Mucosa of gallbladder (tissue), 1 donor: ENCODE data around the gene UBAP2L. TPM values are rescaled to one million over a fixed set of nuclear protein-coding genes. Genes with fewer than 3 reads are reported as not detected.
A peak's percentile ranks its signal among the peaks of the same experiment; 100 is the strongest.

ENCODE experiments used
- DNase-seq: peaks from one replicate; pipeline ENCODE4 v3.0.0-alpha.2; 2020; ENCODE audit warnings: low spot score
- total RNA-seq: library from RNA; stranded (reverse); gene quantifications from one replicate; pipeline ENCODE4 v1.2.1, GENCODE V29; 2021
- donor health status: DM: no; HTN: no; CAD: no.

UBAP2L gene, protein sequence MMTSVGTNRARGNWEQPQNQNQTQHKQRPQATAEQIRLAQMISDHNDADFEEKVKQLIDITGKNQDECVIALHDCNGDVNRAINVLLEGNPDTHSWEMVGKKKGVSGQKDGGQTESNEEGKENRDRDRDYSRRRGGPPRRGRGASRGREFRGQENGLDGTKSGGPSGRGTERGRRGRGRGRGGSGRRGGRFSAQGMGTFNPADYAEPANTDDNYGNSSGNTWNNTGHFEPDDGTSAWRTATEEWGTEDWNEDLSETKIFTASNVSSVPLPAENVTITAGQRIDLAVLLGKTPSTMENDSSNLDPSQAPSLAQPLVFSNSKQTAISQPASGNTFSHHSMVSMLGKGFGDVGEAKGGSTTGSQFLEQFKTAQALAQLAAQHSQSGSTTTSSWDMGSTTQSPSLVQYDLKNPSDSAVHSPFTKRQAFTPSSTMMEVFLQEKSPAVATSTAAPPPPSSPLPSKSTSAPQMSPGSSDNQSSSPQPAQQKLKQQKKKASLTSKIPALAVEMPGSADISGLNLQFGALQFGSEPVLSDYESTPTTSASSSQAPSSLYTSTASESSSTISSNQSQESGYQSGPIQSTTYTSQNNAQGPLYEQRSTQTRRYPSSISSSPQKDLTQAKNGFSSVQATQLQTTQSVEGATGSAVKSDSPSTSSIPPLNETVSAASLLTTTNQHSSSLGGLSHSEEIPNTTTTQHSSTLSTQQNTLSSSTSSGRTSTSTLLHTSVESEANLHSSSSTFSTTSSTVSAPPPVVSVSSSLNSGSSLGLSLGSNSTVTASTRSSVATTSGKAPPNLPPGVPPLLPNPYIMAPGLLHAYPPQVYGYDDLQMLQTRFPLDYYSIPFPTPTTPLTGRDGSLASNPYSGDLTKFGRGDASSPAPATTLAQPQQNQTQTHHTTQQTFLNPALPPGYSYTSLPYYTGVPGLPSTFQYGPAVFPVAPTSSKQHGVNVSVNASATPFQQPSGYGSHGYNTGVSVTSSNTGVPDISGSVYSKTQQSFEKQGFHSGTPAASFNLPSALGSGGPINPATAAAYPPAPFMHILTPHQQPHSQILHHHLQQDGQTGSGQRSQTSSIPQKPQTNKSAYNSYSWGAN
- 118 TPM for total RNA-seq

DNA sequence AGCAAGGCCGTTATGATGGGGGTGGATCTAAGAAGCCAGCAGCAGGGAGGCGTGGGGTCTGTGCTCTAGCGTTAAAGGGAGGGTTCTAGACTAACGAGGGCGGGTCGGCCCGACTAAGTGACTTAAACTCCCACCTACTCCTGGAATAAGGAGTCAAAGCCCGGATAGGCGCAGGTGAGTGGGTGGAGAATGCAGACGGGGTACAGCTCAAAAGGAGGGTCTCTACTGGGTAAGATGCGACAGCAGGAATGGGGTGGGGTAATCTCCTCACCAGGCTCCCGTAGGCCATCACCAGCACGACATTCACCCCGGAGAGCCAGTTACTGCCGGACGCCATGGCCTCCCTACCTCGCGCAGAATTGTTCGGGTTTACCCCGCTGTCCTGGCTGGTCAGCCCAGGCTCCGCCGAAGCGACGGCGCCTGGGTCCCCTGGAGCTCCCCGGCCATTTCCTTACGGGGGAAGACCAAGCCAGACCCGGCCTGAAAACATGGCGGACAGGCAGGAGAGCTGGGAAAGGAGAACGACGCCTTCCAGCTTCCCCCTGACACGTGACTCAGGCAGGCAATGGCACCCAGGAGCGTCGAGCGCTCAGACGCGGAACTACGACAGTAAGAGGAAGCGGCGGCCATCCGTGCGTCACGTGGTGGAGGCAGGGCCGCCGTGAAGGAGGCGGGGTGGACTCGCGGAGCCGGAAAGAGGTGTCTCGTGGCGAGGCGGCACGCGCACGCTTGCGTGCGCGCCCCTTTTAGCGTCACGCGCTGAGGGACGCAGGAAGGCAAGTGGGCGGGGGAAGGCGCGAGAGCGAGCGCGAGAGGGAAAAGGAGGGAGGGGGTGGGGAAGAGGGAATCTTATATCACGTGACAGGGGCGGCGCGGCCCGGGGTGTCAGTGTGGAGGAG lies at the start of gene UBAP2L:
UBAP2L (plus strand) TSS at position 885 of the 899 bp plus-strand sequence. CDS start 4,169 bp downstream, outside the sequence.
- DNase-seq = peak; percentile 99

DNA sequence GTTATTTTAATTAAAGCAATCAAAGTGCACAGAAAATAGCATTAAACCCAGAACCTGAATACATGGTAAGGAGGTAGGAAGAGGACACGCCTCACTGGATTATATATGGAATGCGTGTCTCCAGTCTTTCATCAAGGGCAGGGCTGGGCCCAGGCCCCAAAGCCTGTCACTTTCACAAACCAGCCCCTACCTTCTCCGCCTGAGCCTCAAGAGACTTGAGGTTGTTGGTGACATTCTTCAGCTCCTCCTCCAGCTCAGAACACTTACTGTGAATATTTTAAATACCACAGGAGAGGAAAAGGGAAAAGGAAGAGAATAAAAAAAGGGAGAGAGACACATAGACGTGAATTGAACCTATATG lies 49.6 kb upstream of the UBAP2L start:
- DNase-seq = no peak

DNA sequence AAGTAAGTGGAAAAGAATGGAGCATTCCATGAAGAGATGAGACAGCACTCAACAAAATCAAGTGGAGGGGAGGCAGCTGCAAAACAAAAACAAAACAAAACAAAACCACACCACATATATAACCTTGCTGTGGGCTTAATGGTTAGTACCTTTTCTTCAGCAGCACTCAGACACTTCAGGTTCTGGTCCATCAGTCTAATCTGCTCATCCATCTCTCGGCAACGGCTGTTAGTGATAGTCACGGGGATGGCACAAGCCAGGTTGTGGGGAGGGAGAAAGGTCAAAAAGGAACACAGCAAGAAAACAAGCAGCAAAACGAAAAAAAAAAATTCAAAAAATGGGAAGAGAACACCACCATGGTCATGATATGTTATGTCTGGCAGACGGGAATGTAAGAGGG lies 48.9 kb upstream of the UBAP2L start:
- no peak for DNase-seq

DNA sequence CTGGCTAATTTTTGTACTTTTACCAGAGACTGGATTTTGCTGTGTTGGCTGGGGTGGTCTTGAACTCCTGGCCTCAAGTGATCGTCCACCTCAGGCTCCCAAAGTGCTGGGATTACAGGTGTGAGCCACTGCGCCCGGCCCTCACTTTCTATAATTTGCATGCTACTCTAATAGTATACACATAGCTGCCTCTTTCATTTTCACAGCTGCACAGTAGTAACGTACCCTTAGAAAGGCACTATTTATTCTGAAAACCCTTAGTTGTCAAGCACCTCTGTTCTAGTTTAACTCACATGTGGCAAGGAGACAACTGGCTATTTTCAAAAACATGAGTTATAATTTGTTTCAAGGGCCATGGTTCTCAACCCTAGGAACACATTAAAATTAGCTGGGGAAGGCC lies 46.1 kb upstream of the UBAP2L start:
- DNase-seq = no peak

DNA sequence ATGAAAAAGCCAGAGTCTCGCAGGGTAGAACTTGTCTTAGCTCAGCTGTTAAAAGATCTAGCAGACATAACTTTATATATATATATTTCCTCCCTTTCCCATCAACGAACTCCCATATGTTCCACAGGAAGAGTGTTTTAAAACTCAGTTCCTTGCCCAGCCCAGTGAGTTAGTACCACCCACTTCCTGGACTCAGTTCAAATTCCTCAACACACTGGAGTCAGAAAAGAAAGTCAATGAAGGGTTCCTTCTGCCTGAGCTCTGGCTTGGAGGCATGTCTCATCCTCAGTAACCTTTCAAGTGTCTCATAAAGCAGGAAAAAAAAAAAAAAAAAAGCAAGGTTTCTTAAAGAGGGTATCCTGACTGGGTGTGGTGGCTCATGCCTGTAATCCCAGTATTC lies 44.4 kb upstream of the UBAP2L start:
- DNase-seq = peak; percentile 38

DNA sequence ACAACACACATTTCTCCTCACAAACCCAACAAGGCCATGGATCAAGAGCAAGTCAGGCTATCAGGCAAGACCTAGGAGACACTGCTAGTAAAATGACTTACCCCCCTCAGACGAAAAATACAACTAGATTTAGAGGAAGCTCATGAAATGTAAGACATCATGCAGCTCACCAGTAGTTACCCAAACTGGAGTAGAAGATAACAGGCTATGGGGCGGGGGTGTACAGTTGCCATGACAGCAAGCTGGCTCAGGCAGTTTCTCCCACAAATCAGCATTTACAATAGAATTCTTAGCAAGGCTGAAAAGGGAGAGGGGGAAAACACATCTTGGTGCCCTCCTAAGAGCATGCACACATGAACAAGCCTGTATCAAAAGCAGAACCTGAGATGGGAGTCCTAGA lies 42.7 kb upstream of the UBAP2L start:
- no peak for DNase-seq

DNA sequence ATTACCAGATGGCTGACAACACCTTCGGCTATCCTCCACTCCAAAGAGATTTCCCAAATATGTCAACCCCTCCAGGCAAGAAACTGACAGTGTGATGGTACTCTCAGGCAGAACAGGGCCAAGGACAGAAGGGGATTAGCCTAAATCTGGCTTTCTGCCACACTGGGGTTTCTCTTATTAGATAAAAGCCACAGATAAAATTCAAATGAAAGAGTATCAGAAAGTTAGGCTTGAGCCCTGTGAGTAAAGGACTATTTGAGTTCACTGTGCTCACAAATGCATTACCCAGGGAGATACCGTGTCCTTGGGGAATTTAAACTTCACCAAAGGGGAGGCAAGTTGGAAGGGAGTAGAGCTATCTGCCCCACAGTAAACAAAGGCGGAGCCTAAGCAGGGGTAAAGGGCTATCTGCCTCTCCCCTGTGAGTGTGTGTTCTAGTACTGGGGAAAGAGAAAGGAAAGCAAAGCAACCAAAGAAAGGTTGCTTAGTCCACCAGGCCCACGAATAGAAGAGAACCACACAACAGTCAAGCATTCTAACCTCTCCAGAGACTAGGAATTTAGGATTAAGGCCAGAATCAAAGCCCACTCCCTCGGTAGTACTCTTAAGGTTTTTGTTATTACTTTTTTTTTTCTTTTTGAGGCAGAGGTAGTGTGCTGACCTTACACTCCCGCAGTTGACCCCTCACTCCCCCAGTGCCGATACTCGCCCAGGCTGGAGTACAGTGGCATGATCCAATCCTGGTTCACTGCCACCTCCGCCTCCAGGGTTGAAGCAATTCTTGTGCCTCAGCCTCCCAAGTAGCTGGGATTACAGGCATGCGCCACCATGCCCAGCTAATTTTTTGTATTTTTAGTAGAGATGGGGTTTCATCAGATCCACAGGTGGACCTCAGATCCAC lies 41.6 kb upstream of the UBAP2L start:
- DNase-seq = no peak

DNA sequence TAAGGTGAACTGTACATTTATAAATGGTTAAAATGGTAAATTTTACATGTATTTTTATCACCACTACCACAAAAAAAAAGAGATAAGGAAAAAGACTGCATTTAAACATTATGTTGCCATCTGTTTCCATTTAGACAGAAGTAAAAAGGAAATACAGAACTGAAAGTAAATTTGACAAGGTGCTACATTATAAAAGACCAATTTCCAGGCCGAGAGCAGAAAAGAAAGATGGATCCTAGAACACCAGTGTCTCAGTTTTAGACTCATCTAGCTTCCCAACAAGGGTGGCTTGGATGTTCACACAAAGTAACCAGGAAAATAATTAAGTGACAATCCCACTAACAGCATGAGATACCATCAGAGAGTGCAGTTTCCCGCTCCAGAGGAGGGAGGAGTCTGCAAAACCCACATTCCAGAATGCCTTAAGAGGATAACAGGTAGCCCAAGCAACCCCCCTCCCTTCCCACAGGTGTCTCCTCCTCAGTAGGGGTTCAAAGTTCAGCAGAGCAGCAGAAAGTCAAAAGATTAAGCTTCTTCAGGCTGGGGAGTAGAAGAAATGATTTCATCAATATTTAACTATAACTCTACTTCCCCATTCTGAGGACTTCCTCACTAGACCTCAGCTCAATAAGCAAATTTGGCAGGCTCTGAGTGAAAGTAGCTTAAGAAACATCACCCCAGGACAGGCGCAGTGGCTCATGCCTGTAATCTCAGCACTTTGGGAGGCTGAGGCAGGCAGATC lies 40.6 kb upstream of the UBAP2L start:
- DNase-seq = peak; percentile 59

DNA sequence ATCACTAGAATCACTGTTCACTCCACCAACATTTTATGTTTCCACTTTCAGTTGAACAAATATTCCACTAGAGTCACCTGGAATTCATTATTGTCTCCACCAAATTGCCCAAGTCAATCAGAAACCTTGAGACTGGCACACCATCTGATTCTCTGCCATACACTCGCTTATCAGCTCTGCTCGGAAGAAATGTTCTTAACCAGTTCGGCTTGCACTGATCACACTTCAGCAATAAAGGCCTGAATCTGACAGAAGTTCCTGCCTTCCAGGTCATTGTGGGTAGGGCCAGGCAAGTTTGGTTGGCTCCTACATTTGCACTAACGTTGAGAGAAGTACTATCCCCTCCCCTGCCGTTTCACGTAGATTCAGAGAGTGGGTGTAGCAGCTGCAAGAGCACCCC lies 38.8 kb upstream of the UBAP2L start:
- no peak for DNase-seq

DNA sequence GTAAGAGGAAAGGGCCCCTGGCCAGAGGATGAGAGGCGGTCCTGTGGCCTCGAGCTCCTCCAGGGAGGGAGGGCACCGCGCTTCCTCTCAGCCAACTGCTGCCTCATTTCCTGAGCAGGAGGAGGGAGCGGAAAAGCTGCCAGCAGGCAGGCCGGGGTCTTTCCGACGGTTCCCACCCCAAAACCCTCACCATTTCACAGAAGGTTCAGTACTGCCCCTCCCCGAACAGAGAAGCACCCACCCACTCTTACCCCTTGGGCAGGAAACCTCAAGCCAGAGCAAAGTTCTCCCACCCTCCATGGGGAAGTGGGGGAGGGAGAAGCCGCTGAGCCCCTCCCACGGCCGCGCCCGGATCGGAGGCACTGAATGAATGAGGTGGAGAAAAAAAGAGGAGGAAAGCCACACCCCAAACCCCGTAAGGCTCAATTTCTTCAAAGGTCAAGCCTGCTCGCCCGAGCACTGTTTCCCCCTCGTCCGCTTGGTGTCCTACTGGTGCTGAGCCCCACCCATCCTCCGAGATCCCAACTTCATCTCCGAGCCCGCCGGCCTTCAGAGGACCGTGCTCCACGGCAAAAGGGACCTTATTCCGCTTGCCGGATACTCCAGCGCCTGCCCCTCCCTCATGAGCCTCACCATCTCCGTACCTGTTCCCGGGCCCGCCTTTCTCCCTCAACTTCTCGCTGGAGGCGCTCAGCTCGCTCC lies 38.3 kb upstream of the UBAP2L start:
- DNase-seq = peak; percentile 64

DNA sequence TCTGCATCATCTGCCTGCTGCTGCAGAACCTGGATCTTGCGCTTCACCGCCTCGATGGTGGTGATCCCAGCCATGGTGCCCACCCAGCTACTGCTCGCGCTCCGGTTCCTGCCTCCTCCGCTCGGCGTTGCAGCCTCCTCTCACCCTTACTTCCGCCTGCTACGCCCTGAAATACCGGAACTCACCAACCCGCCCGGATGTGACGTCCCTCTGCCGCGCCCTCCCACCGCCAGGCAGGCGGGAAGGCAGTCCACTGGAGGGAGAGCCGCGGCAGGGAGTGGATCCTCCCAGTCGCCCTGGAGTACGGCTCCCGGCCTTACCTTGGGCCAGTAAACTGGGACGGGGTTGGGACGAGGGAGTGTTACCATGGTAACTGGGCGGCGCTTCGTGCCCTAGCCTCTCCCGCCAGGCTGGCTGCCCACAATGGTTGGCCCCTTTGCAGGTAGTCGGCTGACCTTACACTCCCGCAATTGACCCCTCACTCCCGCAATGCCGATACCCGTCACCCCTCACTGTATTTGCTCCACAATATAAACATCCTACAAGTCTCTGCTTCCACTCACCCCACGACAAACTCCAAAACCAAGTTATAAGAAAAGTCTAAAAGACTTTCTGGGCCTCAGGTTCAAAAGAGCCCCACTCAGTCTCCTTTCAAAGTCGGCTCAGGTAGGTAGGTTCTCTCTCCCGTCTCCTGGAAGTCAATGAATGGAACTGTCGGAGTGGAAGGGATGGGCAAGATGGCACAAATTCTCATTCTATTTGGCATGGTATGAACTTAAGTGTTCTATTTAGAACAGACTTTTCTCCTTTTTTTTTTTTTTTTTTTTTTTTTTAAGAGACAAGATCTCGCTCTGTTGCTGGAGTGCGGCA lies 37.5 kb upstream of the UBAP2L start:
- peak; percentile 96 for DNase-seq

DNA sequence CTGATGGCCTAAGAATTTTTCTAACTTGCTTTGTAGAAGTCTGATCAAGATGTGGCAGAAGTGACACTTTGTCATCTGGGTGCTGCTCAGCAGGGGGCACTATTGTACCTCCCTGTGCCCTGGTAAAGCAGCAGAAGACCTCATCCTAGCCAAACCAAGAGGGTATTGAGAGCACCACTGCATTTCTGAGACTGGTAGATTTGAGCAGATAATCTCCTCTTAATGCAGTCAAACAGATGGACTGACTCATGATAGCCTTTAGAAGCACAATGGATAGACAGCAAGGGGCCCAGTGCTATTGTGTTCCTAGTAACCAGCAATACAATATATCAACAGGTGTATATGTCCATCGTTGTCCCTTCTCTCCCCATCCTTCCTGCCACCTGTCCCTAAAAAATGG lies 34.6 kb upstream of the UBAP2L start:
- peak; percentile 71 for DNase-seq

DNA sequence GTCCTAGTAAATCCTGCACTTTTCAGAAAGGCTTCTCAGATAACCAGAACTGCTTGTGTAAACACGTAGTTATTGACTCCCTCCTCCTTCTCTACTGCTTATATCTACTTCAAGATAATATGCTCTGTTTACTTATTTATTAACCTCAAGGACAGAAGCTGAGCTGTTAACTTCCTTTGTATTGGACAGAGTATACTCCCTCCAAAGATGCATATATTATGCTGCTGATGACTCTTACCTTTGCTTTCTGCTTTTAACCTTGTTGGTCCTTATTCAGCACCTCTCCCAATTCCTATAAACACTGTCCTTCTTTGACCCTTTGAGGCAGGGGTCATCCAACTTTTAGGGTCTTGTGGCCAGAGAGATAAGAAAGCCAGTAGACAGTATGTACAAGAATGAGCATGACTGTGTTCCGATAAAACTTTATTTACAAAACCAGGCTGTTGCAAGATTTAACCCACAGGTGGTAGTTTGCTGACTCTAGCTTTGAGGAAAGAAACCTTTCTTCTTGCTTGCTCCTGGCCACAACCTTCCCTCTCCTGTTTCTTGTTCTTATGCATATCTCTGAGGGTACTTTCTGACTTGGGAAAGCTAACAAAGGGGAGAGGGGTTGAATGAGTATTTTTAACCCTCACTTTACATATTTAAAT lies 33.8 kb upstream of the UBAP2L start:
- no peak for DNase-seq

DNA sequence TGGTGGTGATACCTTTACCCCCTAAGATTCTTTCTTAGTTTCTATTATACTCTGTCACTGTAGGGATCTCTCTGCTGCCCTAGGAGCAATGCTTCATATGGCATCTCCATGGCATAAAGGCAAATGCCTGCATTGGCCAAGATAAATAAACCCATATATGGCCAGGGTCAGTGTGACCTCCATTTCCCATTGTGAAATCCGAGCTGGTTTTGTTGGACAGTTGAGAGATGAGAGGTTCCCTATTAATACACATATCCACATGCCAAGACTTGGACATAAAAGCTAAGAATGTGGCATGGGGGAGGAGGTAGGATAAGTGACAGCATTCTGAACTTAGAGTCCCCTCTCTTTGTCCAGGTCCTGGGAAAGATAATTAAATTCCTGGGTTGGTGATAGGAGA lies 30.2 kb upstream of the UBAP2L start:
- DNase-seq = no peak

DNA sequence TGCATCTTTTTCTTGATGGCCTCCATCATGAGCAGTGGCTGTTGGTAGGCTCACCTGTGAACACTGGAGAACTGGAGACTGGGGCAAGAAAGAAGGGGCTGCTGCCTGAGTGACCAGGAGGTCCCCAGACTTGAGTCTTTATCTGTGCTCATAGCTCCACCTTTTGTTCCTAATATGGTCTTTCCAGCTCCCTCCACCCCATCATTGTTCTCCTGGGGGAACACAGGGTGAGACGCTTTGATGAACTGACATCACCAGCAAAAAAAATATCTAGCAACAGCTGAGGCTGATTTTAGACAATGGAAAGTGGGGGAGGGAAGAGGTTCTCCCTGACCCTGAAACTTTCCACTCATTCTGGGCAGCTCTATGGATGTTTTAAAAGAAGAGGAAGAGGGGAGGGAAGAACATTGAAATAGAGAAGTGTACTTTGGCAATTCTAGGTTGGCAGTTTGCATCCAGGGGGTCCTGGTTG lies 28.7 kb upstream of the UBAP2L start, which contains the start of gene TPM3:
TPM3 (minus strand) TSS at position 111 of the 472 bp plus-strand sequence; CDS start at position 29, 82 bp downstream.
- DNase-seq = no peak

DNA sequence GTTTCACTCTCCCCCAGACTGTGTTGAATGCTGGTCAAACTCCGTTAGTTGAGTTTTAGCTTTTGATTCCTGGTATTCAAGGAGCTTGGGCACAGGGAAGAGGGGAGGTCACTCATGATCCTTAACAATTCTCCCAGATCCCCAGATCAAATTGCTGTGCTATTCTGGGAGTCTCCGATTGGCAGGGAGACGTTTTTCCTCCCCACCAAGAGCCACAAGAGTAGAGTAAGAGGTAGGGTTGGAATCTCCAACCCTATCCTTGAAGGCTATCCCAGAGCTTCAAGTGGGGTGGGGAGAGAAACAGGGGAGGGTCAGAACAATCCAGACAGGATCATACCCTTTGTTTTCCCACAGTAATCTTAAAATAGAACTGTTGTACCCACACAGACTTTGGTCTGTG lies 28.3 kb upstream of the UBAP2L start:
- DNase-seq = no peak

DNA sequence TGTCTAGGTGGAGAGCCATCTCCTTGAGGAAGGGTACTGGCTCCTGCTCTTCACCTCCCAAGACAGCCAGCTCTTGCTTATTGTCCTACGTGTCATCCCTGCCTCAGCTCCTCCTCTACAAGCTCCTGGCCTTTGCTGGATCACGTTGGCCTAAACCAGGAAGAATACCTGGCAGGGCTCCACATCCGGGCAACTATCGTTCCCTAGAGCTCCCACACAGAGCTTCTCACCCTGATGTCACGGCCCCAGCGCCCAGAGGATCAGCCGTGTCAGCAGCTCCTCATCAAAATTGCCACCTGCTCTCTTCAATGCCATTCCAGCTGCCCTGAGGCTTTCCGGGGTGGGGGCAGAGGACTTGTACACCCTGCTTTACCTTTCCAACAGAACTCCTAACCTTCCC lies 26.9 kb upstream of the UBAP2L start:
- DNase-seq = peak; percentile 72
